Islet of Langerhans (tissue), 1 donor: ENCODE measurements around the gene MCCC2.
A peak's percentile ranks its signal among the peaks of the same experiment; 100 is the strongest.
"Not testable (repeated sequence)": the region's sequence is repeated elsewhere in the genome, so short reads cannot be mapped to it uniquely, and the experiment has no call there.

Experiments used
- FAIRE-seq: peaks from one replicate; lab custom pipeline; 2011; peaks lifted over from hg19 to GRCh38; lab: Jason Lieb, UNC

The MCCC2 gene

DNA sequence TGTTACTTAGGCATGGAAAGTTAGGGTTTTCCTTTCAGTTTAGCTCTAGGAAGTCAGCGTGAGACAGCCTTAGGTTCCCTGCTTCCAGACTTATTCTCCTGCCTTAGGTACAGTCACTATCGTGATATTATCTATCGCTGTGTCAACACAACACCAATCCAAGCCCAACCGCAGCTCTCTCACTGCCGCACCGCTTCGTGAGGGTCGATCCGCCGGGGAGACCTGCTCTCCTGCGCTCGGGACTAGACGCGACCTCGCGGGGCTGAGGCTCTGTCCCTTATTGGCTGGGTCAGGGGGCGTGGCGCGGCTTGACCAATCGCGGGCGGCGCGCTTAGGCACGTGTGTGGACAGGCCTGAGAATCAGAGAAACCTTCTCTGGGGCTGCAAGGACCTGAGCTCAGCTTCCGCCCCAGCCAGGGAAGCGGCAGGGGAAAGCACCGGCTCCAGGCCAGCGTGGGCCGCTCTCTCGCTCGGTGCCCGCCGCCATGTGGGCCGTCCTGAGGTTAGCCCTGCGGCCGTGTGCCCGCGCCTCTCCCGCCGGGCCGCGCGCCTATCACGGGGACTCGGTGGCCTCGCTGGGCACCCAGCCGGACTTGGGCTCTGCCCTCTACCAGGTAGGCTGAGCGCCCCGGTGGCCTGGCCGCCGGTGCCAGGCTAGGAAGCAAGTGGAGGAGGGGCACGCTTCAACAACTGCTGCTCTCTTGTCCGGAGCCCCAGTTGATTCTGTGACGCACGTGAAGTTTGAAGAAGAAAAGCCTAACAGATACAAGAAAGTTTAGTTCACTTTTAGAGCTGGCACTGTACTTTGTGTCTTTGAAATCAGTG is at the start of gene MCCC2:
MCCC2 (plus strand) TSS at position 400 of the 825 bp plus-strand sequence; CDS start at position 486, 86 bp downstream.
- FAIRE-seq: no peak

DNA sequence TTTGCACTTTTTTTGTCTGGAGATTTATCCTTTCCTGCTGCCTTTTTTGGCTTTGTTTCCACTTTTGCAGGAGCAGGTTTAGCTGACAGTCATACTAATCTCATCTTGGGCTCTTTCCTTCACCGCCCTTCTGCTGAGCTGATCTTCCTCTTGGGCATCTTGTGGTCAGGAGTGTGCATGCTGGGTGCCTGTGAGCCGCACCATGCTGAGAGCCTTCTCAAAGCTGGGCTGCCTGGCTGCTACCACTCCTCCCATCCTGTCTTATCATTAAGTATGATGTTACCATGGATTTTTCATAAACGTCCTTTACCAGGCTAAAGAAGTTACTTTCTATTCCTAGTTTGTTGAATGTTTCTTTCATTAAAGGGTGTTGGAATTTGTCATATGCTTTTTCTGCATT is 49.5 kb upstream of the MCCC2 start:
- no peak for FAIRE-seq

GRCh38 chr5:71550885-71551284 is 36.3 kb upstream of the MCCC2 start:
- not testable (repeated sequence) for FAIRE-seq

GRCh38 chr5:71551582-71551981 is 35.6 kb upstream of the MCCC2 start:
- FAIRE-seq: not testable (repeated sequence)

GRCh38 chr5:71552026-71552749 is 35.0 kb upstream of the MCCC2 start:
- not testable (repeated sequence) for FAIRE-seq

GRCh38 chr5:71563161-71563560 is 24.0 kb upstream of the MCCC2 start:
- no peak for FAIRE-seq

DNA sequence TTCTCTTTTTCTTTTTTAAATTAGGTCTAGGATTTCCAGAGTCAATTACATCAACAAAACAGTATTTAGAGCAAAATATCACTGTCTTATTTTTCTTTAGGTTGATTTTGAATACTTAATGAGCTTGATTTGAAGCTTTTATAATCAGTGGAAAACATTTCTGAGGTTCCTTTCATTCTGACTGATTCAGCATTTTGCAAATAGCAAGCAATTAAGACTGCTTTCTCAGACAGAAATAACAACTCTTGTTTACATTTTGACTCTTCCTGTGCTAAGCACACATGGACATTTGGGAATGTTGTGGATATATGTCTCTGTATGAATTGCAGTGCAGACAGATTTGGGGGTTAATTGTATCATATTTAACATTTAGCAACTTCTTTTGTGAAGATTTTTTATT is 22.2 kb upstream of the MCCC2 start:
- FAIRE-seq: peak; percentile 93

GRCh38 chr5:71569748-71570509 is 17.2 kb upstream of the MCCC2 start:
- no peak for FAIRE-seq

GRCh38 chr5:71571811-71572210 is 15.3 kb upstream of the MCCC2 start:
- not testable (repeated sequence) for FAIRE-seq

- no peak for FAIRE-seq
Observed at GRCh38 chr5:71573591-71573990, 13.5 kb upstream of the MCCC2 start.

- FAIRE-seq: not testable (repeated sequence)
Observed at GRCh38 chr5:71575588-71575987, 11.6 kb upstream of the MCCC2 start.

DNA sequence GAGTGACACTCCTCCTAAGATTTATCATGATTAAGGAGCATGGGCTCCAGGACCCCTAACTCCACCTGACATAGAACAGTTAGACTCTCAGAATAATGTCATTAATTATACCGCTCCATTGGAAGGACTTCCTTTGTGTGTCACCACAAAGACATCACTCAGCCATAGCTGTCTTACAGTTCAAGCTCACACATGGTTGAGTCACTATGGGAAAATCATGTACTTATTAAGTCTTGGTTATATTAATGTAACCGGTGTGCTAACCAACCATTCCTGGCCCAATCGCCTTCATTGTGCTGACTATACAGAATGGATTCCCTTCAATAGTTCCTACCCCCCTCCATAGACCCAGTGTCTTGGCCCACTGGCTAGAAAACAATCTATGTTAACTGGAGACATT is 10.9 kb upstream of the MCCC2 start:
- no peak for FAIRE-seq

GRCh38 chr5:71577839-71578238 is 9.3 kb upstream of the MCCC2 start:
- FAIRE-seq: not testable (repeated sequence)

DNA sequence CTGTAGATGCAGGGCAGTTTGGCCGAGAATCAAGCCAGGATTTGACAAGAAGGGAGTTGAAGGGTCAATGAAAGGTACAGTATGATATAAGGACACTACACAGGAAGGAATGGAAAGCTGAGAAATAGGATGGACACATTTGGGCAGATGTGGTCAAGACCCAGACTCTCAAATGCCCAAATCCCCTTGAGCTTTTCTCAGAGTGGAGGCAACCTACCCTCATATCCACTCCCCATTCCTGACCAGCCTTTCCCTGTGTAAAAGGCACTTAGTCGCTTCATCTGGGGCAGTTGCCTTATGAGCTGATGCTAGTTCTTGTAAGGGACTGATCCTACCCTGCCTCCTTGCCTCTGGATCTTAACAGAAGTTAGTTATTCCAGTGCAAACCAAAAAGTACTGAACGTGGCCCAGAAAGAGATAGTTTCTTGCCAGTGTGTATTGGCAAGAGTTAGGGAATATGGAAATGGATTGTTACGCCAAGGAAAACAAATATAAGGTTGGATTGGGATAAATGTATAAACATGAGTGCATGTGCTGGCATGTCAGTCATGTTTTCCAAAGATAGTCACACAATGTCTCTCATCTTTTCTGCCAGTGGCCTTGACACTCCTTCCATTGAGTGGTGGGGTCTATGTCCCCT is 4.1 kb upstream of the MCCC2 start:
- no peak for FAIRE-seq

GRCh38 chr5:71586052-71586940 is 844 bp upstream of the MCCC2 start:
- no peak for FAIRE-seq

DNA sequence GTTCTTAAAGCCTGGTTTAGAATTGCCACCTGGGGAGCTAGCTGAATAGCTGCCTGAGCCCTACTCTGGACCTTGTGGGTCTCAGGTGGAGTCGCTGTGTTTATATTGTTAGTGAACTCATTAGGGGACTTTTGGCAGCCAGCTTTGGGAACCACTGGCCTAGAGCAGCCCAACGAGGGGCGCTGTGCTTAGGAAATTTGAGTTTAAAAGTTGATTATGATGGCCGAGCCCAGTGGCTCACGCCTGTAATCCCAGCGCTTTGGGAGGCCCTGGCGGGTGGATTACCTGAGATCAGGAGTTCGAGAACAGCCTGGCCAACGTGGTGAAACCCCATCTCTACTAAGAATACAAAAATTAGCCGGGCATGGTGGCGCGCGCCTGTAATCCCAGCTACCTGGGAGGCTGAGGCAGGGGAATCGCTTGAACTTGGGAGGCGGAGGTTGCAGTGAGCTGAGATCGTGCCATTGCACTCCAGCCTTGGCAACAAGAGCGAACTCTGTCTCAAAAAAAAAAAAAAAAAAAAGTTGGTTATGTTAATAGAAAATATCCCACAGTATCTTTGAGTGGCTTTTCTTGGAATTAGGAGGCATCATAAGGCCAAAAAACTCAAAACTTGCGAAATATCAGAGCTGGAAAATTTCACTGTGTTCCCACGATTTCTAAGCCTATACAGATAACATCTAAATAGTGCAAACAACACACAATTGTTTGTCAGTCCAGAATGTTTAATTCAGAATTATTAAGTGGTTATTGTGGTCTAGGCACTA is 809 bp downstream of the MCCC2 start:
- FAIRE-seq: no peak

GRCh38 chr5:71588533-71588885 is 1.4 kb downstream of the MCCC2 start:
- no peak for FAIRE-seq

- no peak for FAIRE-seq
Observed at GRCh38 chr5:71589903-71590302, 2.8 kb downstream of the MCCC2 start.

- no peak for FAIRE-seq
Observed at GRCh38 chr5:71591100-71591499, 4.0 kb downstream of the MCCC2 start.

- FAIRE-seq: no peak
Observed at GRCh38 chr5:71596169-71596568, 9.0 kb downstream of the MCCC2 start.

DNA sequence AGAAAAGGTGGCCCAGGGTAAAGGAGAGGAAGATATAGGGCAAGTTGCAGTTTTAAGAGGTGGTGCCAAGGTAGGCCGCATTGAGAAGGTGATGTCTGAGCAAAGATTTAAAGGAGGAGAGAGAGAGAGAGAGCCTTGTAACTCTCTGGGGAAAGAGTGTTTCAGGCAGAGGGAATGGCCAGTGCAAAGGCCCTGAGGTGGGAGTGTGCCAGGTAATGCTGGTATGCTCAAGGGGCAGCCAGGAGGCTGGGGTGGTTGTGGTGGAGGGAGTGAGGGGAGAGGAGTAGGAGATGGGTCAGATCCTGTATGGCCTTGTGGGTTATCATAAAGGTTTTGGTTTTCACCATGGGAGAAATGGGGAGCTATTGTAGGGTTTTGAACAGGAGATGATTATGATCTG is 9.9 kb downstream of the MCCC2 start:
- FAIRE-seq: no peak
